CD14-positive monocyte (primary cell): Measurements from ENCODE around the gene ICOS. TPM values are rescaled to one million over a fixed set of nuclear protein-coding genes. Genes with fewer than 3 reads are reported as not detected.

Experiments used
- DNase-seq, 3 donors: peaks; one replicate each; pipeline ENCODE4 v3.0.0-alpha.2; 2011 to 2022
- H2AFZ ChIP-seq: 2 replicates; pipeline ENCODE4 v1.6.0; 2012; ENCODE audit warnings: mild to moderate bottlenecking, low read depth, low read length, inconsistent platforms; ENCODE audit not compliant: insufficient read depth, poor library complexity, severe bottlenecking
- H3K27ac ChIP-seq, 2 donors: 1 replicate in 1 of 2; 2 replicates in 1 of 2; pipeline ENCODE4 v1.5.1; 2012 to 2013; ENCODE audit warnings: low read length in 2 of 2, control low read depth in 1 of 2, inconsistent platforms in 1 of 2, low read depth in 1 of 2, mild to moderate bottlenecking in 1 of 2
- H3K27me3 ChIP-seq, 2 donors: one replicate each; pipeline versions ENCODE4 v1.6.0 to v1.6.1; 2011 to 2013; ENCODE audit warnings: low read length in 2 of 2; ENCODE audit not compliant: control insufficient read depth in 2 of 2, insufficient read depth in 2 of 2
- H3K36me3 ChIP-seq, 2 donors: replicated peaks in 1 of 2; 1 replicate in 1 of 2; 2 replicates in 1 of 2; pipeline versions ENCODE4 v1.5.1 to v1.6.1; 2012 to 2013; ENCODE audit warnings: low read length in 2 of 2, control low read depth in 1 of 2, inconsistent platforms in 1 of 2, mild to moderate bottlenecking in 1 of 2; ENCODE audit not compliant: insufficient read depth in 2 of 2, control insufficient read depth in 1 of 2
- H3K4me1 ChIP-seq, 2 donors: 1 replicate in 1 of 2; 2 replicates in 1 of 2; pipeline versions ENCODE4 v1.5.1 to v1.6.1; 2012 to 2013; ENCODE audit warnings: low read length in 2 of 2, control low read depth in 1 of 2, inconsistent platforms in 1 of 2, mild to moderate bottlenecking in 1 of 2, moderate library complexity in 1 of 2; ENCODE audit not compliant: insufficient read depth in 2 of 2, control insufficient read depth in 1 of 2
- H3K4me2 ChIP-seq: replicated peaks from 2 replicates; pipeline ENCODE3; 2012; ENCODE audit warnings: low read length, moderate library complexity, mild to moderate bottlenecking; ENCODE audit not compliant: poor library complexity, severe bottlenecking; ENCODE audit errors: extremely low read depth
- H3K4me3 ChIP-seq, 3 experiments: fragments of 200-600 bp in 1 of 3; sonication (generic) in 1 of 3; replicated peaks in 1 of 3; 1 replicate in 2 of 3; 2 replicates in 1 of 3; pipeline ENCODE4 v1.5.1; 2011 to 2013; ENCODE audit warnings: low read length in 3 of 3, mild to moderate bottlenecking in 3 of 3, control low read depth in 2 of 3, low read depth in 2 of 3, inconsistent platforms in 1 of 3, moderate library complexity in 1 of 3
- H3K79me2 ChIP-seq: 2 replicates; pipeline ENCODE4 v1.6.0; 2012; ENCODE audit warnings: mild to moderate bottlenecking, control low read depth, inconsistent platforms, low read length, moderate library complexity; ENCODE audit not compliant: insufficient read depth
- H3K9ac ChIP-seq: 2 replicates; pipeline ENCODE4 v1.6.0; 2017; ENCODE audit warnings: low read length, mild to moderate bottlenecking; ENCODE audit not compliant: insufficient read depth, poor library complexity, severe bottlenecking
- H3K9me3 ChIP-seq, 2 donors: replicated peaks in 1 of 2; 1 replicate in 1 of 2; 2 replicates in 1 of 2; pipeline versions ENCODE4 v1.5.1 to v1.6.1; 2012 to 2013; ENCODE audit warnings: low read length in 2 of 2, control low read depth in 1 of 2; ENCODE audit not compliant: control insufficient read depth in 1 of 2, insufficient read depth in 1 of 2
- H4K20me1 ChIP-seq: 2 replicates; pipeline ENCODE4 v1.6.0; 2012; ENCODE audit warnings: mild to moderate bottlenecking, low read length, control low read depth, moderate library complexity; ENCODE audit not compliant: insufficient read depth
- H3K27ac Mint-ChIP-seq, 7 donors: one replicate each; pipeline ENCODE4 v1.8.0; 2020; ENCODE audit warnings: mild to moderate bottlenecking in 7 of 7, mixed read lengths in 7 of 7, moderate library complexity in 6 of 7, inconsistent platforms in 2 of 7
- H3K27me3 Mint-ChIP-seq, 3 donors: one replicate each; pipeline ENCODE4 v1.8.0; 2021 to 2022; ENCODE audit warnings: low read depth in 3 of 3, mild to moderate bottlenecking in 3 of 3, mixed read lengths in 3 of 3, moderate library complexity in 3 of 3, inconsistent platforms in 1 of 3
- H3K36me3 Mint-ChIP-seq, 2 donors: one replicate each; pipeline ENCODE4 v1.8.0; 2020; ENCODE audit warnings: mixed read lengths in 2 of 2, inconsistent platforms in 1 of 2, mild to moderate bottlenecking in 1 of 2
- H3K4me1 Mint-ChIP-seq: one replicate; pipeline ENCODE4 v1.8.0; 2020; ENCODE audit warnings: mild to moderate bottlenecking, mixed read lengths
- H3K4me3 Mint-ChIP-seq, 2 donors: one replicate each; pipeline ENCODE4 v1.8.0; 2020; ENCODE audit warnings: mild to moderate bottlenecking in 2 of 2, mixed read lengths in 2 of 2, moderate library complexity in 1 of 2
- H3K9me3 Mint-ChIP-seq, 7 donors: one replicate each; pipeline ENCODE4 v1.8.0; 2020 to 2022; ENCODE audit warnings: mixed read lengths in 7 of 7, mild to moderate bottlenecking in 6 of 7, moderate library complexity in 6 of 7, inconsistent platforms in 2 of 7
- WGBS: methylation state at CpG from one replicate; pipeline ENCODE4 v1.1.5; 2013; ENCODE audit warnings: missing lambda C conversion rate; ENCODE audit not compliant: insufficient coverage; 5-methylcytosine and 5-hydroxymethylcytosine counted together
- intact Hi-C, 2 donors: fragments of 100-400 bp; cut with micrococcal nuclease; formaldehyde crosslinking; loops; one replicate each; pipeline versions ENCODE4 v1.15.0 to v1.15.1; 2023
- polyA plus RNA-seq, 3 donors: library from polyadenylated mRNA; depleted of rRNA in 1 of 3; unstranded in 2 of 3; stranded (reverse) in 1 of 3; fragments of 300-500 nt in 2 of 3; fragments of >200 nt in 1 of 3; fragmentation: Illumina TruSeq in 2 of 3; gene quantifications; 1 replicate in 2 of 3; 2 replicates in 1 of 3; pipeline ENCODE4 v1.2.3, GENCODE V29; 2012 to 2021
- TF ChIP-seq, protein P1 (sequence below): fragments of 200-600 bp; IDR thresholded peaks from one replicate; pipeline ENCODE4 v1.8.0; 2022; ENCODE audit warnings: antibody characterized with exemption, mild to moderate bottlenecking

Gene ICOS
- polyA plus RNA-seq, 3 donors: 0.03 to 0.13 TPM; not detected in 1

DNA sequence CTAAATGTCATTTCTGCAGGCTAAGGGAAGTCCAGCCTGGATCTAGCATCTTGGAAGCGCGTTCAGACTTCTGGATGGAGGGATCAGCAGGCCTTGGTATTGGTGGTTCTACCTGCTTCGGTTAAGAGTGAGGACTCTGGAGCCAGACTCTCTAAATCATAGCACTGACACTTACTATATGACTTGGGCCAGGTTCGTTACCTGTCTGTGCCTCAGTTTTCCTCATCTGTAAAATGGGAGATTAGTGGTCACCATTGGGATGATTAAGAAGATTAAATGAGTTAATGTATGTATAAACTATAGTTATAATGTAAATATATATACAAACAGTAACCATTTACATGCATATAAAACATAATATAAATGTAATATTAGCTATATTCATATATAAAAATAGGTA lies 995 bp upstream of the ICOS start:
- no peaks in the 10 kb centered on the region for H3K79me2 ChIP-seq
- Mint-ChIP-seq H3K9me3 (peaks cover 0 to 3% (median 0%) of the 10 kb centered on the region in 7 donors), H3K4me3 (no peak overlapping the region), H3K4me1 (no peaks in the 10 kb centered on the region), H3K27me3 (peaks cover 2 to 6% (median 3%) of the 10 kb centered on the region in 3 donors), H3K36me3 (no peaks in the 10 kb centered on the region), H3K27ac (no peak overlapping the region)
- H3K4me1 ChIP-seq: no peaks in the 10 kb centered on the region
- WGBS: no CpG with 5 or more reads among the region's 4 CpGs
- H3K4me3 ChIP-seq: no peak overlapping the region
- H3K27ac ChIP-seq: no peak overlapping the region
- no peak overlapping the region for H3K4me2 ChIP-seq
- H3K9ac ChIP-seq: no peak overlapping the region
- no peak overlapping the region for H2AFZ ChIP-seq
- no peaks in the 10 kb centered on the region for H3K9me3 ChIP-seq
- H3K27me3 ChIP-seq: no peaks in the 10 kb centered on the region
- no peak for DNase-seq
- TF ChIP-seq, protein P1, sequence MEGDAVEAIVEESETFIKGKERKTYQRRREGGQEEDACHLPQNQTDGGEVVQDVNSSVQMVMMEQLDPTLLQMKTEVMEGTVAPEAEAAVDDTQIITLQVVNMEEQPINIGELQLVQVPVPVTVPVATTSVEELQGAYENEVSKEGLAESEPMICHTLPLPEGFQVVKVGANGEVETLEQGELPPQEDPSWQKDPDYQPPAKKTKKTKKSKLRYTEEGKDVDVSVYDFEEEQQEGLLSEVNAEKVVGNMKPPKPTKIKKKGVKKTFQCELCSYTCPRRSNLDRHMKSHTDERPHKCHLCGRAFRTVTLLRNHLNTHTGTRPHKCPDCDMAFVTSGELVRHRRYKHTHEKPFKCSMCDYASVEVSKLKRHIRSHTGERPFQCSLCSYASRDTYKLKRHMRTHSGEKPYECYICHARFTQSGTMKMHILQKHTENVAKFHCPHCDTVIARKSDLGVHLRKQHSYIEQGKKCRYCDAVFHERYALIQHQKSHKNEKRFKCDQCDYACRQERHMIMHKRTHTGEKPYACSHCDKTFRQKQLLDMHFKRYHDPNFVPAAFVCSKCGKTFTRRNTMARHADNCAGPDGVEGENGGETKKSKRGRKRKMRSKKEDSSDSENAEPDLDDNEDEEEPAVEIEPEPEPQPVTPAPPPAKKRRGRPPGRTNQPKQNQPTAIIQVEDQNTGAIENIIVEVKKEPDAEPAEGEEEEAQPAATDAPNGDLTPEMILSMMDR: no peak
- H4K20me1 ChIP-seq: no peaks in the 10 kb centered on the region
- H3K36me3 ChIP-seq: no peaks in the 10 kb centered on the region
- intact Hi-C loops: no loop called here

GRCh38 chr2:203936949-203937348 lies 386 bp downstream of the ICOS start:
- intact Hi-C loops: no loop called here
- no peaks in the 10 kb centered on the region for H3K36me3 Mint-ChIP-seq
- H3K4me1 ChIP-seq: no peaks in the 10 kb centered on the region

More at GRCh38 chr2:203936949-203937348, 386 bp downstream of the ICOS start:
- H3K4me3 Mint-ChIP-seq: no peak overlapping the region
- H3K9me3 ChIP-seq: no peaks in the 10 kb centered on the region
- no peak overlapping the region for H3K4me3 ChIP-seq
- DNase-seq: no peak
- H4K20me1 ChIP-seq: no peaks in the 10 kb centered on the region
- no peaks in the 10 kb centered on the region for H3K36me3 ChIP-seq
- no peak overlapping the region for H3K27ac ChIP-seq
- no peak overlapping the region for H3K4me2 ChIP-seq
- no peak overlapping the region for H2AFZ ChIP-seq
- no peak overlapping the region for H3K27ac Mint-ChIP-seq
- H3K27me3 ChIP-seq: no peaks in the 10 kb centered on the region
- TF ChIP-seq, protein P1: no peak
- no CpG with 5 or more reads among the region's 1 CpG for WGBS
- no peaks in the 10 kb centered on the region for H3K79me2 ChIP-seq
- H3K9me3 Mint-ChIP-seq: peaks cover 0 to 2% (median 0%) of the 10 kb centered on the region in 7 donors
- H3K9ac ChIP-seq: no peak overlapping the region
- no peaks in the 10 kb centered on the region for H3K4me1 Mint-ChIP-seq
- H3K27me3 Mint-ChIP-seq: peaks cover 2 to 4% (median 3%) of the 10 kb centered on the region in 3 donors
